Measurements from ENCODE around the gene STXBP1.

STXBP1 gene

DNA sequence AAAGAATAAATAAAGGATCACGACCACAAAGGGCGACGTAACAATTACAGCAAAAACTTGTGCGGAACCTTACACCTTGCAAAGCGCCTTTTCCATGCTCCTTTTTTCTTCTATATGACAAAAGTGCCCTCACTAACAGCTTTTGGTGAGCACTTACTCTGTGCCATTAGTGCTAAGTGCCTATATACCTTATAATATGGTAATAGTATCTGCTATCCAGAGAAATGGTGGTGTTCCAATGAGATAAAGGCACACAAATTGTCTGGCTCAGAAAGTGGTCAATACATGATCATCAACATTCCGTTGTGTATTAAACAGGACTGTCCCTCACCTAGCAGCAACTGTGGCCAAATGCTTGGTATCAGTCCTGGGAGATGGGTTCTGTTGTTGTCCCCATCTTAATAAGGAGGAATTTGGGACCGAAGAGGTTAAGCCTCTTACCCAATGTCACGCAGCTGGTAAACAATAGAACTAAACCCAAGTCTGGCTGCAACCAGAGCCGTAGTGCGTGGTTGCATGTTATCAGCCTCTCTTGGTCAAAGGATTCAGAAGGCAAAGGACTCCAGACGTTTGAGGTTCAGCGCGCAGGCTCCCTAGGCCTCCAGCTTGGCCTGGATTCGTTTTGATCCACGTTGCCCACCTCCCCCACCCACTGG, 123.6 kb downstream of the STXBP1 start:
- no peak for DNase-seq (ENCODE audit: low read depth)

DNA sequence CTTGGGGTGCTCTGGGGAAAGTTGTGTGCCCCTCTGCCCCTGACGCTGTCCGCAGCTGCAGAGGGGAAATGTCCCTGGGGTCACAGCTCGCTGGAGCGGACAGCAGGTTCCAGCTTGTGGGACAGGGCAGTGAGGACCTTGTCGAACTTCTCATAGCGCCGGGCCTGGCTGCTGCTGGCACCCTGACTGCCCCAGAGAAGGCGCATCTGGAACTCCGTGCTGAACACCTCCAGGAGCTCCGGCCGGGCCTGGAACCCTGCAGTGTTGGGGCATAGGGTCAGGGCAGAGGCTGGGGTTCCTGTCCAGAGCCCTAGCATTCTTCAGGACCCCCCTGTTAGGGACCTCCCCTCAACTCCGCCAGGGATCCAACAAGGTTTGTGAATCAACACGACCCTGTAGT, 126.6 kb downstream of the STXBP1 start:
- DNase-seq (ENCODE audit: low read depth): no peak

DNA sequence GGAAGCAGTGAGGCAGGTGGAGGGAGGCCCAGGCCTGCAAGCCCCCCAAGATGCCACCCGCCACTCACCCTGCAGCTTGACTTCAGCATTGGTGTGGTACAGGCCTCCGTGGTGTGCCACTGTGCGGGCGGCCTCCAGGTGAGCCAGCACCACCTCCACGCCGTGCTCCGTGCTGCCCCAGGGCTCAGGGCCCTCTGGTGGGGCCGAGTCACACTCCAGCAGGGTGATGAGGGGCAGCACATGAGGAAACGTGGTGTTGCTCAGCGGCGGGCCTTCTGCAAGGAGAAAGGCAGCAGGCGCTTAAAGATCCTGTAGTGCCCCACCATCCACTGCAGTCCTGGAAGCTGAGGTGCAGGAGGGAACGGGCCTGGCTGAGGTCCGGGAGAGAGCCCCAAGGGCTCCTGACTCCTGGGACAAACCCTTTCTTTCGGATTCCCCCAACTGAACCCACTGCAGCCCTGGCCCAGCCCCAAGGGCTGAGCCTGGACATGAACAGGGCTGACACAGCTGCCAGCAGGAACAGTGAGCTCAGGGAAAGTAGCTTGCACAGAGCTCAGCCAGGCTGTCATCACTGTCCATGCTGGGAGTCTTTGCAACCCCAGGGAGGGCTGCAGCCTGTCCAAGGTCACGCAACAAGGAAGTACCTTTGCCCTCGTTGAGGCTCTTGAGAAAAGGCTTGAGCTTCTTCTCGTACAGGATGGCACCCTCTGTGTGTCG, 127.7 kb downstream of the STXBP1 start:
- no peak for DNase-seq (ENCODE audit: low read depth)

DNA sequence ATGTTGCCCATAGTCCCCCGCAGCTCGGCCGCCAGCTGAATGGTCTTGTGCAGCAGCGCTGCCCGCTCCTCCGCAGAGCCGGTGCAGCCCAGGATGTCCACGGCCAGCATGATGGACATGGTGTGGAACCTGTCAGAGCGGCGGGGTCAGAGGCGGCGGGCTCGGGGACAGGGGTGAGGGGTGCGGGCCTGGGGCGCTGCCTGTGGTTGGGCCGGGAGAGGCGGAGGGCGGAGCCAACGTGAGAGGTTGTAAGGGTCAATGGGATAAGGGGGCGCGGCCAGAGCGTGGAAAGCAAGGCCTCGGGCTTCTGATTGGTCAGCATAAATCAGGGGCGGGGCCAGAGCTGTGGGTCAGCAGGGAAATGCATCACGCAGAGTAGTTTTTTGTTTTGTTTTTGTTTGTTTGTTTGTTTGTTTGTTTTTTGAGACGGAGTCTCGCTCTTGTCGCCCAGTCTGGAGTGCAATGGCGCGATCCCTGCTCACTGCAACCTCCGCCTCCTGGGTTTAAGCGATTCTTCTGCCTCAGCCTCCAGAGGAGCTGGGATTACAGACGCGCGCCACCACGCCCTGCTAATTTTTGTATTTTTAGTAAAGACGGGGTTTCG, 129.9 kb downstream of the STXBP1 start:
- no peak for DNase-seq (ENCODE audit: low read depth)
